ENCODE data around the gene DISP3.

Gene DISP3

DNA sequence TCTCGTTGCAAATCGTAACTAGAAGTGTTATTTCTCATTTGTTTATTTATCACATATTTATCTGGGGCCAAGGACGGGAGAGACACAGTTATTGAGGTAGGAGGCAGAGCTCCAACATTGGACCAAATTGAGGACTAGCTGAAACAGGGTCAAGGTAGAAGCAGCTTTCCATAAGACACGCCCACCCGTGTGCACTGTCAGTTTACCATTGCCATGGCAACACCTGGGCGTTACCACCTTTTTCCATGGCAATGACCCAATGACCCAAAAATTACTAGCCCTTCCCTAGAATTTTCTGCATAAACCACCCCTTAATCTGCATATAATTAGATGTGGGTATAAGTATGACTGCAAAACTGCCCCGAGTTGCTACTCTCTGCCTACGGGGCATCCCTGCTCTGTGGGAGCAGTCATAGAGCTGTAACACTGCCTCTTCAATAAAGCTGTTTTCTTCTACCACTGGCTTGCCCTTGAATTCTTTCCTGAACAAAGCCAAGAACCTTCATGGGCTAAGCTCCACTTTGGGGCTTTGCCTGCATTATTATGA, 102.6 kb downstream of the DISP3 start:
- ATAC-seq (ENCODE audit: low read depth) (no peak), DNase-seq (ENCODE audit: low spot score) (no peak)
- Histone ChIP-seq H3K4me3 (ENCODE audit: severe bottlenecking) (no peak overlapping the region), H3K27me3 (ENCODE audit: insufficient read depth, poor library complexity, severe bottlenecking) (no peaks in the 10 kb centered on the region), H3K4me1 (ENCODE audit: insufficient read depth, poor library complexity, severe bottlenecking) (no peaks in the 10 kb centered on the region), H3K27ac (ENCODE audit: poor library complexity, severe bottlenecking) (no peak overlapping the region), H3K36me3 (ENCODE audit: low read depth) (no peaks in the 10 kb centered on the region), H3K9me3 (ENCODE audit: severe bottlenecking) (no peaks in the 10 kb centered on the region)
- TF ChIP-seq, protein P1, sequence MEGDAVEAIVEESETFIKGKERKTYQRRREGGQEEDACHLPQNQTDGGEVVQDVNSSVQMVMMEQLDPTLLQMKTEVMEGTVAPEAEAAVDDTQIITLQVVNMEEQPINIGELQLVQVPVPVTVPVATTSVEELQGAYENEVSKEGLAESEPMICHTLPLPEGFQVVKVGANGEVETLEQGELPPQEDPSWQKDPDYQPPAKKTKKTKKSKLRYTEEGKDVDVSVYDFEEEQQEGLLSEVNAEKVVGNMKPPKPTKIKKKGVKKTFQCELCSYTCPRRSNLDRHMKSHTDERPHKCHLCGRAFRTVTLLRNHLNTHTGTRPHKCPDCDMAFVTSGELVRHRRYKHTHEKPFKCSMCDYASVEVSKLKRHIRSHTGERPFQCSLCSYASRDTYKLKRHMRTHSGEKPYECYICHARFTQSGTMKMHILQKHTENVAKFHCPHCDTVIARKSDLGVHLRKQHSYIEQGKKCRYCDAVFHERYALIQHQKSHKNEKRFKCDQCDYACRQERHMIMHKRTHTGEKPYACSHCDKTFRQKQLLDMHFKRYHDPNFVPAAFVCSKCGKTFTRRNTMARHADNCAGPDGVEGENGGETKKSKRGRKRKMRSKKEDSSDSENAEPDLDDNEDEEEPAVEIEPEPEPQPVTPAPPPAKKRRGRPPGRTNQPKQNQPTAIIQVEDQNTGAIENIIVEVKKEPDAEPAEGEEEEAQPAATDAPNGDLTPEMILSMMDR (IDR thresholded peaks at IDR 0.05; ENCODE audit: poor library complexity, severe bottlenecking): no peak

DNA sequence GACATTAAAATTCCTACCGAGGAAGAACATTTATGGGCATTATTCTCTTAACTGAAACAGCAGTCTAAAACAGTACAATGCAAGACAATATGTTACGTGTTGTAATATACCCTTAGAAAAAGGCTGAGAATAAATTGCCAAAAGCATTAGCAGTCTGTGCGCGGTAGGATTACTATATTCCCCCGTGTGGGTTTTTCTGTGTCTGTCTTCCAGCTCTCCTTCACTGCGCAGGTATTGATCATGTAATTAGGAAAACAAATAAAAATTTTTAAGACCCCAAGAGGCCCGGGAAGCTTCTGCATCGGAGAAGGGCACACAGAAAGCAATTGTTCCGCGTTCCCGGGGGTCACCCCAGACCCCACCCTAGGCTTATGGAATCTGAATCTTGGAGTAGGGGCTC, 106.4 kb downstream of the DISP3 start:
- no peaks in the 10 kb centered on the region for H3K9me3 ChIP-seq (ENCODE audit: severe bottlenecking)
- H3K36me3 ChIP-seq (ENCODE audit: low read depth): no peaks in the 10 kb centered on the region
- TF ChIP-seq, protein P1 (IDR thresholded peaks at IDR 0.05; ENCODE audit: poor library complexity, severe bottlenecking): no peak
- no peak overlapping the region for H3K4me3 ChIP-seq (ENCODE audit: severe bottlenecking)
- no peaks in the 10 kb centered on the region for H3K4me1 ChIP-seq (ENCODE audit: insufficient read depth, poor library complexity, severe bottlenecking)
- ATAC-seq (ENCODE audit: low read depth) (no peak), DNase-seq (ENCODE audit: low spot score) (no peak)
- H3K27me3 ChIP-seq (ENCODE audit: insufficient read depth, poor library complexity, severe bottlenecking): no peaks in the 10 kb centered on the region
- H3K27ac ChIP-seq (ENCODE audit: poor library complexity, severe bottlenecking): no peak overlapping the region
